ENCODE results near the gene LRRC18. TPM values are rescaled to one million over a fixed set of nuclear protein-coding genes. Genes with fewer than 3 reads are reported as not detected.

The LRRC18 gene
- total RNA-seq, 1 experiment from 2014 or later: not detected

GRCh38 chr10:48907730-48908129 lies 31.9 kb downstream of the LRRC18 start:
- no peak overlapping the region for H2BK120ac ChIP-seq (ENCODE audit: low read depth, low read length, poor library complexity, severe bottlenecking)
- no peak overlapping the region for H3K27ac Mint-ChIP-seq
- H3K56ac ChIP-seq (ENCODE audit: insufficient read length, low read depth, low read length): no peak overlapping the region
- H3K79me2 ChIP-seq (ENCODE audit: insufficient read depth, low read length): no peaks in the 10 kb centered on the region
- no peaks in the 10 kb centered on the region for H3K36me3 Mint-ChIP-seq (ENCODE audit: insufficient read depth in 1 of 3, low read depth in 3 of 3)
- no peak overlapping the region for H3K4me2 ChIP-seq (ENCODE audit: insufficient read depth, insufficient read length, low read length)
- H3K79me1 ChIP-seq (ENCODE audit: insufficient read depth, low read depth, low read length, poor library complexity, severe bottlenecking): no peaks in the 10 kb centered on the region
- H3K14ac ChIP-seq (ENCODE audit: insufficient read depth, low read length): no peak overlapping the region
- no peak overlapping the region for H2BK5ac ChIP-seq (ENCODE audit: insufficient read length, low read length)
- no peak overlapping the region for H2AFZ ChIP-seq (ENCODE audit: low read length)
- no peak overlapping the region for H2AK5ac ChIP-seq (ENCODE audit: insufficient read length, low read length)
- no peak overlapping the region for H3K4me3 Mint-ChIP-seq
- peaks cover 2% of the 10 kb centered on the region for H3K27me3 Mint-ChIP-seq (ENCODE audit: low read depth)
- no peaks in the 10 kb centered on the region for H4K20me1 ChIP-seq (ENCODE audit: control insufficient read depth, insufficient read depth, insufficient read length)
- H3K4me1 ChIP-seq (ENCODE audit: insufficient read depth, low read length): no peaks in the 10 kb centered on the region
- H2BK15ac ChIP-seq (ENCODE audit: low read depth, low read length): no peak overlapping the region
- H2BK12ac ChIP-seq (ENCODE audit: insufficient read length, low read depth, low read length): no peak overlapping the region
- H3K23ac ChIP-seq (ENCODE audit: insufficient read length, low read depth, low read length): no peak overlapping the region
- H3K9me3 ChIP-seq (ENCODE audit: control insufficient read depth, low read depth, low read length): no peaks in the 10 kb centered on the region
- H3K9me3 Mint-ChIP-seq: no peaks in the 10 kb centered on the region; a peak in 1 of 5 replicates
- H3K9ac ChIP-seq (ENCODE audit: extremely low read depth, insufficient read length, low read length): no peak overlapping the region
- H3K27ac ChIP-seq (ENCODE audit: insufficient read length, low read depth, low read length): no peak overlapping the region
- no peaks in the 10 kb centered on the region for H3K27me3 ChIP-seq (ENCODE audit: insufficient read depth, low read length)
- no peak for DNase-seq
- no peak overlapping the region for H4K8ac ChIP-seq (replicated peaks; ENCODE audit: insufficient read length, low read depth, low read length)
- TF ChIP-seq CTCF (conservative IDR thresholded peaks at IDR 0.05): no peak
- peaks cover 8 to 9% of the 10 kb centered on the region in 2 experiments; a peak in 3 of 4 replicates for H3K4me1 Mint-ChIP-seq
- no peaks in the 10 kb centered on the region for H3K23me2 ChIP-seq (ENCODE audit: insufficient read length, low read depth, low read length, poor library complexity, severe bottlenecking)
- H2BK20ac ChIP-seq (ENCODE audit: low read depth, low read length, poor library complexity, severe bottlenecking): no peak overlapping the region
- H3K18ac ChIP-seq (ENCODE audit: insufficient read length, low read depth, low read length): no peak overlapping the region
- no CpG with 5 or more reads among the region's 4 CpGs for WGBS (ENCODE audit: extremely low coverage, insufficient read length, low lambda C conversion rate)
- no peak overlapping the region for H4K91ac ChIP-seq (ENCODE audit: insufficient read length, low read depth, low read length)
- no peak overlapping the region for H3T11ph ChIP-seq (ENCODE audit: low read length)
- no peak overlapping the region for H4K5ac ChIP-seq (ENCODE audit: insufficient read length, low read depth, low read length)
- H3K4ac ChIP-seq (ENCODE audit: low read depth, low read length): no peak overlapping the region

Data from H9 (cell line).